Measurements from ENCODE around the gene AFF4.

The AFF4 gene

GRCh38 chr5:132901036-132901435 lies 62.4 kb downstream of the AFF4 start:
- TF ChIP-seq, protein P1, sequence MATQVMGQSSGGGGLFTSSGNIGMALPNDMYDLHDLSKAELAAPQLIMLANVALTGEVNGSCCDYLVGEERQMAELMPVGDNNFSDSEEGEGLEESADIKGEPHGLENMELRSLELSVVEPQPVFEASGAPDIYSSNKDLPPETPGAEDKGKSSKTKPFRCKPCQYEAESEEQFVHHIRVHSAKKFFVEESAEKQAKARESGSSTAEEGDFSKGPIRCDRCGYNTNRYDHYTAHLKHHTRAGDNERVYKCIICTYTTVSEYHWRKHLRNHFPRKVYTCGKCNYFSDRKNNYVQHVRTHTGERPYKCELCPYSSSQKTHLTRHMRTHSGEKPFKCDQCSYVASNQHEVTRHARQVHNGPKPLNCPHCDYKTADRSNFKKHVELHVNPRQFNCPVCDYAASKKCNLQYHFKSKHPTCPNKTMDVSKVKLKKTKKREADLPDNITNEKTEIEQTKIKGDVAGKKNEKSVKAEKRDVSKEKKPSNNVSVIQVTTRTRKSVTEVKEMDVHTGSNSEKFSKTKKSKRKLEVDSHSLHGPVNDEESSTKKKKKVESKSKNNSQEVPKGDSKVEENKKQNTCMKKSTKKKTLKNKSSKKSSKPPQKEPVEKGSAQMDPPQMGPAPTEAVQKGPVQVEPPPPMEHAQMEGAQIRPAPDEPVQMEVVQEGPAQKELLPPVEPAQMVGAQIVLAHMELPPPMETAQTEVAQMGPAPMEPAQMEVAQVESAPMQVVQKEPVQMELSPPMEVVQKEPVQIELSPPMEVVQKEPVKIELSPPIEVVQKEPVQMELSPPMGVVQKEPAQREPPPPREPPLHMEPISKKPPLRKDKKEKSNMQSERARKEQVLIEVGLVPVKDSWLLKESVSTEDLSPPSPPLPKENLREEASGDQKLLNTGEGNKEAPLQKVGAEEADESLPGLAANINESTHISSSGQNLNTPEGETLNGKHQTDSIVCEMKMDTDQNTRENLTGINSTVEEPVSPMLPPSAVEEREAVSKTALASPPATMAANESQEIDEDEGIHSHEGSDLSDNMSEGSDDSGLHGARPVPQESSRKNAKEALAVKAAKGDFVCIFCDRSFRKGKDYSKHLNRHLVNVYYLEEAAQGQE (IDR thresholded peaks at IDR 0.05; ENCODE audit: insufficient read depth in 1 of 2, low read depth in 2 of 2, low read length in 2 of 2) = no peak
- TF ChIP-seq FOXP2 (optimal IDR thresholded peaks at IDR 0.05; ENCODE audit: borderline replicate concordance, extremely low read depth, extremely low read length, insufficient read depth) (no peak), POLR2AphosphoS5 (IDR thresholded peaks at IDR 0.05; ENCODE audit: low read depth, low read length) (no peak), SIN3A (IDR thresholded peaks at IDR 0.05; ENCODE audit: borderline replicate concordance, insufficient read depth, low read length) (no peak), TAF1 (IDR thresholded peaks at IDR 0.05; ENCODE audit: borderline replicate concordance, insufficient read depth, low read length) (no peak)

DNA sequence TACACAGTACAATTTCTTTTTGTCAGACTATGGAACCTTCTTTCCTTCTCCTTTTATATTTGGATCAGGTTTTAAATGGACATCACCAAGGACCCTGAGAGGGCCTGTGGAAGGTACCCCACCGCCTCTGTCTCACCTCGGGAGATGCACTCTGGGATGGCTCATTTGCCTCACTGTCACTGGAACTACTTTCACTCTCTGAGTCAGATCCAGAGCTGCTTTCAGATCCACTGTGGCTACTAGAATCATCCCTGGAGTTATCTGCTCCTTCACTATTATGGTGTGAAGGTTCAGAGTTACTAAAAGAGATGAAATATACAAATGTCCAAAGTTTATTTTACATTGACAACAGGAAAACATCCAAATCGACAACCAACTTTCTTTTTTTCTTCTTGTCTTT lies 65.3 kb downstream of the AFF4 start:
- TF ChIP-seq, protein P1 (IDR thresholded peaks at IDR 0.05; ENCODE audit: insufficient read depth in 1 of 2, low read depth in 2 of 2, low read length in 2 of 2) = no peak
- no peak for TF ChIP-seq POLR2AphosphoS5 (IDR thresholded peaks at IDR 0.05; ENCODE audit: low read depth, low read length)
- no peak for TF ChIP-seq FOXP2 (optimal IDR thresholded peaks at IDR 0.05; ENCODE audit: borderline replicate concordance, extremely low read depth, extremely low read length, insufficient read depth)
- no peak for TF ChIP-seq SIN3A (IDR thresholded peaks at IDR 0.05; ENCODE audit: borderline replicate concordance, insufficient read depth, low read length)
- TF ChIP-seq TAF1 (IDR thresholded peaks at IDR 0.05; ENCODE audit: borderline replicate concordance, insufficient read depth, low read length) = no peak

GRCh38 chr5:132896685-132897084 lies 66.7 kb downstream of the AFF4 start:
- TF ChIP-seq TAF1 (IDR thresholded peaks at IDR 0.05; ENCODE audit: borderline replicate concordance, insufficient read depth, low read length) = no peak
- TF ChIP-seq FOXP2 (optimal IDR thresholded peaks at IDR 0.05; ENCODE audit: borderline replicate concordance, extremely low read depth, extremely low read length, insufficient read depth) = no peak
- TF ChIP-seq POLR2AphosphoS5 (IDR thresholded peaks at IDR 0.05; ENCODE audit: low read depth, low read length) = no peak
- no peak for TF ChIP-seq SIN3A (IDR thresholded peaks at IDR 0.05; ENCODE audit: borderline replicate concordance, insufficient read depth, low read length)
- TF ChIP-seq, protein P1 (IDR thresholded peaks at IDR 0.05; ENCODE audit: insufficient read depth in 1 of 2, low read depth in 2 of 2, low read length in 2 of 2) = no peak

DNA sequence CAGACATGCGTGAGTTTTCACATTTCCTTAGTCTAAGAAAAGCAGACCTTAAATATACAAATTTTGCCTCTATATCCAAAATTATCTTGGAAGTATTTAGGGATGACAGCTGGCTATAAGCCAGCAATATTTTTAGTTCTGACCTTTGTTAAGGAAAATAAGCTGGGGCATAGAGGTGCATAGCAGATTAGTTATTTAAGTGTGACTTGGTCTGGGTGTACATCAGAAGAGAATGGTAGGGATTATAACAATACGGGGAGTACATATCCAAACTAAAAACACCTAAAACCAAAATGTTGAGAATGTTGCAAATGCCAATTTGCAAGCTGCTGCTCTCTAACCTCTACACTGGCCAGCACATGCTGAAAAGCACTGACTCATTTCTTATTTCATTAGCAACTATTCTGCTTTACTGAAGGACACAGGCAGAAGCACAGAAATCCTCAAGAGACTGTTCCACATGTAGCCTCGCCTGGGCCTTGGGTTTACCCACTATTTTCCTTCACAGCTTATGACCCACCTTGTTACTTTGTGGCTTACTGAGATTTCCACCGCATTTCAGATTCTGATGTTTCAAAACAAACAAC lies 67.6 kb downstream of the AFF4 start:
- TF ChIP-seq POLR2AphosphoS5 (IDR thresholded peaks at IDR 0.05; ENCODE audit: low read depth, low read length) = no peak

DNA sequence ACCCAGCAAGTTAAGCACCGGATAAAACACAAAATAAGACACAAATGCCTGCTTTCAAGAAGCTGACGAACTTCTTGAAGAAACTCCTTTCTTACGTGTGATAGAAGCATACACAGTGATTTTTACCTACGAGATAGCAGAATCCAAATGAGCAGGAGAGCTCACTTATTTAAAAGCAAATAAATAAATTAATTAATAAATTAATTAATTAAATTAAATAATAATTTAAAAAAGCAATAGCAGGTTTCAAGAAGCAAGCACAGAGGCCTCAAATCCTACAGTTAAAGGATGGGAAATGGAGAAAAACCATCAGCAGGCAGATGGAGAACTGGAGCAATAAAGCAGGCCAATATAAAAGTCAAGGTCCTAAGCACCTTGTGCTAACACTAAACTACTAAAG lies 72.6 kb downstream of the AFF4 start:
- no peak for TF ChIP-seq POLR2AphosphoS5 (IDR thresholded peaks at IDR 0.05; ENCODE audit: low read depth, low read length)
- no peak for TF ChIP-seq TAF1 (IDR thresholded peaks at IDR 0.05; ENCODE audit: borderline replicate concordance, insufficient read depth, low read length)
- TF ChIP-seq SIN3A (IDR thresholded peaks at IDR 0.05; ENCODE audit: borderline replicate concordance, insufficient read depth, low read length) = no peak
- TF ChIP-seq, protein P1 (IDR thresholded peaks at IDR 0.05; ENCODE audit: insufficient read depth in 1 of 2, low read depth in 2 of 2, low read length in 2 of 2) = no peak
- TF ChIP-seq FOXP2 (optimal IDR thresholded peaks at IDR 0.05; ENCODE audit: borderline replicate concordance, extremely low read depth, extremely low read length, insufficient read depth) = no peak

Measured in PFSK-1 (cell line).